Measurements from ENCODE around the gene CCDC32. TPM values are rescaled to one million over a fixed set of nuclear protein-coding genes. Genes with fewer than 3 reads are reported as not detected.

Gene CCDC32
- total and polyA plus RNA-seq, 3 donors from 2014 or later, result 13.9 to 19.4 (median 18.3) TPM

GRCh38 chr15:40550341-40551037 is 14.4 kb downstream of the CCDC32 start:
- H3K4me1 ChIP-seq, result no peaks in the 10 kb centered on the region
- no peak for DNase-seq
- TF ChIP-seq POLR2A (IDR thresholded peaks at IDR 0.05), result no peak
- no peak for TF ChIP-seq CTCF (IDR thresholded peaks at IDR 0.05)
- no peak overlapping the region for H3K4me3 ChIP-seq
- no peak overlapping the region for H3K27ac ChIP-seq
- WGBS, 2 donors, result 87 to 97% methylated on average over 6 of the region's 6 CpGs
- no peaks in the 10 kb centered on the region for H3K36me3 ChIP-seq (ENCODE audit: low read depth, missing control alignments)
- intact Hi-C loops (cut with DNase I; ENCODE audit: low total_unique reads), result no loop called here
- no peaks in the 10 kb centered on the region for H3K27me3 ChIP-seq
- H3K9me3 ChIP-seq, result no peaks in the 10 kb centered on the region

DNA sequence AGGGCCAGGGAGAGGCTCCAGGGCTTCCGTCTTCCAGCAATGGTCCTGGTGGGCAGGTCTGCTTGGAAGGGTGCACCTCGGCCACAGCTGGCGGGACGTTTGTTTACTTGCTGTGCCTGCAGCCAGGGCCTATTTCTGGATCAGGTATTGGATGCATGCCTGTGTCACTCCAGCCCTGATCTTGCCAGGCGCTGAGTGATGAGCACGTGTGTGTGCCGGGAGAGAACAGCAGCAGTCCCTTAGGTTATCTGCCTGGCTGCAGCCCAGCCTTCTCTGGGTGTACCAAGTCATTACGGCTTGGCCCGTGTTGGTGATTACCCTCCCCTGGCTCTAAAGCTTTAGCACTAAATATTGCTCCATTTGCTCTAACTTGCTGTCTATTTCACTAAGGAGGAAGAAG is 14.9 kb downstream of the CCDC32 start:
- no peak overlapping the region for H3K27ac ChIP-seq
- no peaks in the 10 kb centered on the region for H3K27me3 ChIP-seq
- H3K4me1 ChIP-seq, result no peaks in the 10 kb centered on the region
- H3K4me3 ChIP-seq, result no peak overlapping the region
- H3K9me3 ChIP-seq, result no peaks in the 10 kb centered on the region
- 45 to 57% methylated on average over 5 to 9 of the region's 9 CpGs for WGBS, 2 donors
- intact Hi-C loops (cut with DNase I; ENCODE audit: low total_unique reads), result no loop called here
- TF ChIP-seq CTCF (IDR thresholded peaks at IDR 0.05), result no peak
- no peak for TF ChIP-seq POLR2A (IDR thresholded peaks at IDR 0.05)
- peak; percentile 34 for DNase-seq
- no peaks in the 10 kb centered on the region for H3K36me3 ChIP-seq (ENCODE audit: low read depth, missing control alignments)

DNA sequence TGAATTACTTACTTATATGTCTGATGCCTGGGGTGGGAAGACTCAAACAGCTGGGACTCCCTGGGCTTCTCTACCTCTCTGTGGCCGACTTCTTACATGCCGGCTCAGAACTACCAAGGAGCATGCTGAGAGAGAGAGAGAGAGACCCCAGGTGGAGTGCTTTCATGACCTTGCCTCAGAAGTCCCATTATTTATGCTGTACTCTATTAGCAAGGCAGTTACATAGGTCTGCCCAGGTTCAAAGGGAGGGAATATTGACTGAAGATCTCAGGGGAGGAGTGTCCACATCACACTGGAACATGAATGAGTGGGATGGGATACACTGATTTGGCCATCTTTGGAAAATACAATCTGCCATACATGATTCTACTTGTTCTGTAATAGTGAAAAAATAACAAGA is 16.2 kb downstream of the CCDC32 start:
- Histone ChIP-seq H3K9me3 (no peaks in the 10 kb centered on the region), H3K27me3 (no peaks in the 10 kb centered on the region), H3K27ac (no peak overlapping the region), H3K4me1 (no peaks in the 10 kb centered on the region), H3K36me3 (ENCODE audit: low read depth, missing control alignments) (no peaks in the 10 kb centered on the region), H3K4me3 (no peak overlapping the region)
- 92 to 96% methylated on average over 2 of the region's 2 CpGs for WGBS, 2 donors
- DNase-seq, result no peak
- TF ChIP-seq CTCF (IDR thresholded peaks at IDR 0.05) (no peak), POLR2A (IDR thresholded peaks at IDR 0.05) (no peak)
- intact Hi-C loops (cut with DNase I; ENCODE audit: low total_unique reads), result no loop called here

GRCh38 chr15:40545457-40545856 is 19.4 kb downstream of the CCDC32 start:
- no peaks in the 10 kb centered on the region for H3K27me3 ChIP-seq
- H3K9me3 ChIP-seq, result no peaks in the 10 kb centered on the region
- TF ChIP-seq POLR2A (IDR thresholded peaks at IDR 0.05), result no peak
- no peak for TF ChIP-seq CTCF (IDR thresholded peaks at IDR 0.05)
- H3K4me1 ChIP-seq, result no peaks in the 10 kb centered on the region
- intact Hi-C loops (cut with DNase I; ENCODE audit: low total_unique reads), result no loop called here
- WGBS, 2 donors, result 87 to 88% methylated on average over 1 of the region's 1 CpG
- H3K27ac ChIP-seq, result no peak overlapping the region
- no peak for DNase-seq
- H3K36me3 ChIP-seq (ENCODE audit: low read depth, missing control alignments), result no peaks in the 10 kb centered on the region
- no peak overlapping the region for H3K4me3 ChIP-seq
